Activated B cell treated with CpG ODN at 0.5 μM for 24 hours (primary cell): Measurements from ENCODE around the gene PEX10. TPM values are rescaled to one million over a fixed set of nuclear protein-coding genes. Genes with fewer than 3 reads are reported as not detected.
A peak's percentile ranks its signal among the peaks of the same experiment; 100 is the strongest.
"Not testable (repeated sequence)": the region's sequence is repeated elsewhere in the genome, so short reads cannot be mapped to it uniquely, and the experiment has no call there.

Source experiments
- ATAC-seq: fragments of 200-7000 bp; cut with Tn5 transposase; one replicate; pipeline ENCODE4 v1.10.0; 2021; ENCODE audit warnings: low read depth, mild to moderate bottlenecking, moderate library complexity
- CTCF ChIA-PET: fragments of 350-600 bp; sonication (Branson Sonifier 250); formaldehyde crosslinking; loops from one replicate; lab custom pipeline; 2021; ENCODE audit warnings: antibody characterized with exemption; lab: Charles Lee
- POLR2A ChIA-PET: fragments of 350-600 bp; sonication (Branson Sonifier 250); formaldehyde crosslinking; loops from one replicate; lab custom pipeline; 2021; ENCODE audit warnings: antibody characterized with exemption; lab: Charles Lee
- DNase-seq: peaks from one replicate; pipeline ENCODE4 v3.0.0; 2022
- H3K27ac Mint-ChIP-seq: one replicate; pipeline ENCODE4 v1.8.0; 2020; ENCODE audit warnings: mixed read lengths
- H3K27me3 Mint-ChIP-seq: one replicate; pipeline ENCODE4 v1.8.0; 2021; ENCODE audit warnings: mixed read lengths
- H3K36me3 Mint-ChIP-seq: one replicate; pipeline ENCODE4 v1.8.0; 2021; ENCODE audit warnings: low read depth, mixed read lengths
- H3K4me1 Mint-ChIP-seq: one replicate; pipeline ENCODE4 v1.8.0; 2021; ENCODE audit warnings: mixed read lengths
- H3K4me3 Mint-ChIP-seq: one replicate; pipeline ENCODE4 v1.8.0; 2020; ENCODE audit warnings: mild to moderate bottlenecking, mixed read lengths
- H3K9me3 Mint-ChIP-seq: one replicate; pipeline ENCODE4 v1.8.0; 2020; ENCODE audit warnings: mixed read lengths
- CTCF ChIP-seq: fragments of 200-600 bp; IDR thresholded peaks from one replicate; pipeline ENCODE4 v1.8.0; 2022; ENCODE audit warnings: antibody characterized with exemption, mild to moderate bottlenecking
- intact Hi-C: fragments of 100-400 bp; cut with micrococcal nuclease; formaldehyde crosslinking; loops from one replicate; pipeline ENCODE4 v1.15.1; 2024
- total RNA-seq: library from RNA; stranded (reverse); gene quantifications from 2 replicates; pipeline ENCODE4 v1.2.3, GENCODE V29; 2022

Gene PEX10
- 17.4 and 18.9 TPM in 2 replicates for total RNA-seq

GRCh38 chr1:2412395-2412772, at the start of gene PEX10:
Gene PEX10 (minus strand): TSS chr1:2412564. CDS start chr1:2412502, 62 bp downstream.
- H3K27ac Mint-ChIP-seq = peak within 1 kb of the TSS; percentile 71
- no peaks in the 10 kb centered on the region for H3K9me3 Mint-ChIP-seq
- intact Hi-C loops = loop anchor here (1.0 to 5.0 kb wide), 7 partner anchors 21 to 1080 kb away; partner anchors contain the start of genes MORN1, PANK4, PRXL2B and RER1
- H3K27me3 Mint-ChIP-seq = no peaks in the 10 kb centered on the region
- peak within 1 kb of the TSS; percentile 83 for H3K4me3 Mint-ChIP-seq
- TF ChIP-seq CTCF = no peak
- POLR2A ChIA-PET = interaction anchor here (1.0 to 5.7 kb wide), 6 partner anchors 25 to 217 kb away, joined by 3 to 57 read pairs (median 5); partner anchors contain the start of gene FAAP20
- H3K4me1 Mint-ChIP-seq = peaks cover 45% of the 10 kb centered on the region
- DNase-seq (peak; percentile 100), ATAC-seq (peak; percentile 93)
- H3K36me3 Mint-ChIP-seq = peaks cover 19% of the 10 kb centered on the region
- CTCF ChIA-PET = interaction anchor here (1.1 to 1.3 kb wide), 2 partner anchors 135 to 136 kb away, joined by 3 to 4 read pairs; no protein-coding TSS in a partner anchor

- H3K4me1 Mint-ChIP-seq = no peaks in the 10 kb centered on the region
- TF ChIP-seq CTCF = no peak
- ChIA-PET POLR2A (no interaction called here), CTCF (no interaction called here)
- DNase-seq (no peak), ATAC-seq (no peak)
- H3K36me3 Mint-ChIP-seq = no peaks in the 10 kb centered on the region
- intact Hi-C loops = no loop called here
- H3K27me3 Mint-ChIP-seq = peaks cover 4% of the 10 kb centered on the region
- H3K9me3 Mint-ChIP-seq = no peaks in the 10 kb centered on the region
- H3K4me3 Mint-ChIP-seq = no peak overlapping the region
- no peak overlapping the region for H3K27ac Mint-ChIP-seq
These were observed 48.8 kb upstream of the PEX10 start for GRCh38 chr1:2460996-2461751.

GRCh38 chr1:2460203-2460602, 47.8 kb upstream of the PEX10 start:
- H3K27me3 Mint-ChIP-seq = peaks cover 4% of the 10 kb centered on the region
- no peak overlapping the region for H3K4me3 Mint-ChIP-seq
- ATAC-seq (no peak), DNase-seq (no peak)
- H3K27ac Mint-ChIP-seq = no peak overlapping the region
- POLR2A ChIA-PET = no interaction called here
- no peak for TF ChIP-seq CTCF
- H3K36me3 Mint-ChIP-seq = no peaks in the 10 kb centered on the region
- intact Hi-C loops = no loop called here
- CTCF ChIA-PET = no interaction called here
- H3K9me3 Mint-ChIP-seq = no peaks in the 10 kb centered on the region
- no peaks in the 10 kb centered on the region for H3K4me1 Mint-ChIP-seq

- no peak overlapping the region for H3K27ac Mint-ChIP-seq
- no peak overlapping the region for H3K4me3 Mint-ChIP-seq
- CTCF ChIA-PET = no interaction called here
- ATAC-seq (no peak), DNase-seq (no peak)
- H3K27me3 Mint-ChIP-seq = peaks cover 4% of the 10 kb centered on the region
- TF ChIP-seq CTCF = no peak
- intact Hi-C loops = no loop called here
- H3K36me3 Mint-ChIP-seq = no peaks in the 10 kb centered on the region
- no peaks in the 10 kb centered on the region for H3K4me1 Mint-ChIP-seq
- POLR2A ChIA-PET = no interaction called here
- no peaks in the 10 kb centered on the region for H3K9me3 Mint-ChIP-seq
These were observed 47.4 kb upstream of the PEX10 start for GRCh38 chr1:2459757-2460156.

- H3K4me3 Mint-ChIP-seq, H3K9me3 Mint-ChIP-seq, intact Hi-C loops, DNase-seq, H3K36me3 Mint-ChIP-seq, CTCF ChIA-PET, H3K4me1 Mint-ChIP-seq, H3K27me3 Mint-ChIP-seq, H3K27ac Mint-ChIP-seq, POLR2A ChIA-PET, ATAC-seq: not testable (repeated sequence)
These were observed 46.9 kb upstream of the PEX10 start for GRCh38 chr1:2459102-2459753.
